Coronary artery (tissue), 2 donors: Measurements from ENCODE around the gene ELK4.
"Not testable (repeated sequence)": the region's sequence is repeated elsewhere in the genome, so short reads cannot be mapped to it uniquely, and the experiment has no call there.

Source experiments
- DNase-seq: peaks from one replicate; pipeline ENCODE4 v3.0.0-alpha.2; 2017; ENCODE audit warnings: low spot score
- H3K27ac ChIP-seq, 2 donors: fragments of 200-600 bp; sonication (generic); one replicate each; pipeline ENCODE4 v1.5.1; 2016 to 2019
- H3K4me3 ChIP-seq: fragments of 200-600 bp; sonication (generic); 2 replicates; pipeline ENCODE4 v1.5.1; 2016; ENCODE audit warnings: mild to moderate bottlenecking, moderate library complexity
- TF ChIP-seq, protein P1 (sequence below): fragments of 200-600 bp; sonication (generic); IDR thresholded peaks from one replicate; pipeline ENCODE4 v1.5.1; 2019; ENCODE audit warnings: antibody characterized with exemption

The ELK4 gene

GRCh38 chr1:205636732-205637131, 4.9 kb upstream of the ELK4 start:
- TF ChIP-seq, protein P1, sequence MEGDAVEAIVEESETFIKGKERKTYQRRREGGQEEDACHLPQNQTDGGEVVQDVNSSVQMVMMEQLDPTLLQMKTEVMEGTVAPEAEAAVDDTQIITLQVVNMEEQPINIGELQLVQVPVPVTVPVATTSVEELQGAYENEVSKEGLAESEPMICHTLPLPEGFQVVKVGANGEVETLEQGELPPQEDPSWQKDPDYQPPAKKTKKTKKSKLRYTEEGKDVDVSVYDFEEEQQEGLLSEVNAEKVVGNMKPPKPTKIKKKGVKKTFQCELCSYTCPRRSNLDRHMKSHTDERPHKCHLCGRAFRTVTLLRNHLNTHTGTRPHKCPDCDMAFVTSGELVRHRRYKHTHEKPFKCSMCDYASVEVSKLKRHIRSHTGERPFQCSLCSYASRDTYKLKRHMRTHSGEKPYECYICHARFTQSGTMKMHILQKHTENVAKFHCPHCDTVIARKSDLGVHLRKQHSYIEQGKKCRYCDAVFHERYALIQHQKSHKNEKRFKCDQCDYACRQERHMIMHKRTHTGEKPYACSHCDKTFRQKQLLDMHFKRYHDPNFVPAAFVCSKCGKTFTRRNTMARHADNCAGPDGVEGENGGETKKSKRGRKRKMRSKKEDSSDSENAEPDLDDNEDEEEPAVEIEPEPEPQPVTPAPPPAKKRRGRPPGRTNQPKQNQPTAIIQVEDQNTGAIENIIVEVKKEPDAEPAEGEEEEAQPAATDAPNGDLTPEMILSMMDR, result no peak
- H3K4me3 ChIP-seq, result peak overlapping the region; percentile 30
- no peak for DNase-seq
- peak overlapping the region in 1 of 2 donors; percentile 70 for H3K27ac ChIP-seq

GRCh38 chr1:205636138-205636530, 4.3 kb upstream of the ELK4 start:
- not testable (repeated sequence) for H3K27ac ChIP-seq, DNase-seq, H3K4me3 ChIP-seq

GRCh38 chr1:205633421-205633976, 1.7 kb upstream of the ELK4 start:
- TF ChIP-seq, protein P1, result no peak
- H3K4me3 ChIP-seq, result no peak overlapping the region
- peak overlapping the region; percentile 95 to 98 for H3K27ac ChIP-seq
- no peak for DNase-seq

DNA sequence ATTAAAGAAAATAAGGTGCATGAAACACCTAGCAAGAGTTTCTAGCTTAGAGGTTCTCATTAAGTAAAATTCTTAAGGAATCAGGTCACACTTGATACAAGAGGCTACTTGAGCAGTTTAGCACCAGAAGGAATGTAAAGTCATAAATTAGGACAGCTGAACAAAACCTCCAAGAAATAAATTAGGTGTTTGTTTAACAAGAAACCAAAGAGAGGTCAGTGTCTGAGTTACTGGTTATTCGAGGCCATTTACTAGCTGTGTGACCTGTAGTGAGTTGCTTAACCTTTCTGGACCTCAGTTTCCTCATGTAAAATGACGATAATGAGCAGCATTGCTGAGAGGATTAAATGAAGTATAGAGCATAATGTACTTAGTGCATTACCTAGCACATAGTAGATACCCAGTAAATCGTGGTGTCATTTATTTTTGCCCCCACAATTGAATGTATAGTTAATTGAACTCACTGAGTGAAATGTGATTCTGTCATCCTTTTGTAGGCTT, 908 bp upstream of the ELK4 start:
- Histone ChIP-seq H3K27ac (peak overlapping the region; percentile 95 to 98), H3K4me3 (peak overlapping the region; percentile 77)
- TF ChIP-seq, protein P1, result no peak
- no peak for DNase-seq

DNA sequence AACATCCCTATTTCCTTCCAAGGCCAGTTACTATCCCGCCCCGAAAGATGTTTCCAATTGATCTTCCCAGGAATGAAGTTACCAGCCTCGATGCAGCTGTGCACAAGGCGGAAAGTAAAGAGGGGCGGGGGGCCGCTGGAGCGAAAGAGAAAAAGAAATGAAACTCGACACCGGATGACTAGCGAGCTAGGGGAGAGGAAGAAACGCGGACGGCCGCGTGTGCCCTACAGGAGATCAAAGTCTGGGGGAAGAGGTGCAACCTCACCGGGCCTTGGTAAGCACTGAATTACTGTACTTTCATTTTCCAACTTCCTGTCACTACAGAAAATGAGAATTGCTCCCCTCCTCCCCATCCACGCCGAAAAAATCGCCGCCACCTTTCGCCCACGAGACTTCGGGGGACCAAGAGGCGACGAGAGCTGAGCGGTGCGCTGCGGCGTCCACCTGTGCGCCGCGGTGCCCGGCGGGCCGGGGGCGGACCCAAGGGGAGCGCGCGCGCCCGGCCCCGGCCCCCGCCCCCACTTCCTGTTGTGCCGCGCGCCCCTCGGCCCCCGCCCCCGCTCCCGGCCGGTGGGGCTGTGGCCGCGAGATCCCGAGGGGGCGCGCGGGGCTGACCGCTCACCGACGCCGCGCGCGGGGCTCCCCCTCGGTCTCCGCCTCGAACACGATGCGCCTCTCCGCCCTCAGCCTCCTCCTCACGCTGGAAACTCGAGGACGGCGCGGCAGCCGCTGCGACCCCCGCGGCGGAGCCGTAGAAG, 622 bp downstream of the ELK4 start:
- Histone ChIP-seq H3K27ac (peak overlapping the region; percentile 95 to 98), H3K4me3 (peak overlapping the region; percentile 77)
- TF ChIP-seq, protein P1, result no peak
- DNase-seq, result peak; percentile 78

DNA sequence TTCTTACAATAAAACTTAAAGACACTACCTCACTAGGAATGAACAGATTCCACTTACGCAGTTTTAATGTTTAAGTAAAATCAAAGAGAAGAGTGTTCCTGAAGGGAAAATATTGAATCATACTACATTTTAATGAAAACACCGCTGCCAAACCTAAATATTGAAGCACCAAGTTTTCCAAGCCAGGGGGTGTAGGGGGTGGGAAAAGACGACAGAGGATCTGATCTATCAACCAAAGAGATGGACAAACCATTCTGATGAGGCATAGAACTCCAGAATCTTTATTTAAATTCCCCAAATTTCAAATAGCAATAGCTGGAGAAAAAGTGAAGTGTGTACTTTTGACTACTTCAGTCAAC, 1.2 kb downstream of the ELK4 start:
- Histone ChIP-seq H3K4me3 (peak overlapping the region; percentile 77), H3K27ac (peak overlapping the region; percentile 95 to 98)
- TF ChIP-seq, protein P1, result no peak
- no peak for DNase-seq

DNA sequence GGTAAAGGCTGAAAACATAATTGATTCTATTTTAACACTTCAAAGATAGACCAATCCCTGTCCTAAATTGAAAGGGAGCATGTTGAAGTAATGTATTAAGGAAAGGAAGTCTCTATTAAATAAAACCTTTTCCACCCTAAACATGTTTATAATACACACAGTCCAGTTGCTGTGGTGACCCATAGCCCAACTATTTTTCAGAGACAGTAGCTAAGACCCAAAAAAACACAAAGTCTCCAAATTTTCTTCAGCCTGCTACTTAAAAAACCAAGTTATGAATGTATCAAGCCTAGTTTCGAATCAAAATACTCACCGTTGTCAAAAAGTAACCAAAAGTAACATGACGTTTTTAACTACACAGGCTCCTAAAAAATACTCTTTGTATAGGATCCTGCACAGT, 1.6 kb downstream of the ELK4 start:
- Histone ChIP-seq H3K4me3 (peak overlapping the region; percentile 77), H3K27ac (peak overlapping the region; percentile 95 to 98)
- no peak for DNase-seq
- TF ChIP-seq, protein P1, result no peak
